ENCODE data around the gene SLC25A13.

Gene SLC25A13

DNA sequence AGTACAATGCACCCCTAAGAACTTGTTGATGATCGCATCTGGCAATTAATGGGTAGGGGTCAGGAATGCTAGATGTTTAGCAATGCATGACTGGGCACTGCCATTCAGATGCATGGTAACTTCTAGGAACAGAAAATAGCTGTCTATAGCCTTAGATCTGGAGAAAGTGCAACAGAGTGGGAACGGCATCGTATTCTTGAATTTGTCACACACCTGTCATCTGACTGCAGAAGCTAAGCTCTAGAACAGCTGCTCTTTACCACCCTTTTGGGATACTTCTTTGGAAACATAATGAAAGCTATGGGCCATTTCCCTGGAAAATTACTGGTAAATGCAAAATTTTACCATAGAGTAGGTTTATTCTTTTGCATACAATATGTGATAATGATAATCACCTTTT is 118.1 kb downstream of the SLC25A13 start:
- no peak for DNase-seq (ENCODE audit: low read depth)

GRCh38 chr7:96202102-96202501 is 119.8 kb downstream of the SLC25A13 start:
- no peak for DNase-seq (ENCODE audit: low read depth)

DNA sequence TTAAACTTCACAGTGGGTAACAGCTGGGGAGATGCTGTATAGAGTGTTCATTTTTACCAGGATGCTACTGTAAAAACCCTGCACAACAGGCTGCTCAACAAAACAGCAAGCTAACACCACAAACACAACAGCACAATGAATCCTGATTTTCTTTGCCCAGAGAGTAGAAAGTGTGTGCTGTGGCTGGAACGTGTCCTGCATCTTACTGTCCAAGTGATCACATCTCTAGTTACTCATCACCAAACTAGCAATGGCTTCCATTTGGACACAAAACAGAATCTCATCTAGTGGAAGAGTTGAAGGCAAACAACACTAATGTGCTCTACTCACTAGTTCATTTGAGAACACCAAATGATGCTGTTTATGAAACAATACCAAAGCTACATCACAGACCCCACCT is 121.2 kb downstream of the SLC25A13 start:
- DNase-seq (ENCODE audit: low read depth), result no peak

DNA sequence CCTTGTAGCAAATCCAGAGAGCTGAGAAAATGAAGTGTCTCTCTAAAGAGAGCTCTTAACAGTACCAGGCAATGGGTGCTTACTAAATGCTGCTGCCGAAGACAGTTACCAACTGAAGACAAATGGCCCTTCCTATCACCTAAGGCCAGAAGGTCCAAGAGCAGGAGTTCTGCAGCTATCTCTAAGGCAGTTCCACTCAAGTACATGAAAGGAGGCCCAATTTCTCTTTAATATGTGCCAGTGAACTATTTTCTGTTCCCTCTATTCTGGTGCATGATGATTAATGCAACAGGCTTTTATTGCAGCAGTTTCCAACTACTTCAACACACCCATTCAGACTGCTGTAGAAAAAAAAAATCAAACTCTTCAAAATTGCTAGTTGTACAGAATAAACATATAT is 122.5 kb downstream of the SLC25A13 start:
- DNase-seq (ENCODE audit: low read depth), result no peak

DNA sequence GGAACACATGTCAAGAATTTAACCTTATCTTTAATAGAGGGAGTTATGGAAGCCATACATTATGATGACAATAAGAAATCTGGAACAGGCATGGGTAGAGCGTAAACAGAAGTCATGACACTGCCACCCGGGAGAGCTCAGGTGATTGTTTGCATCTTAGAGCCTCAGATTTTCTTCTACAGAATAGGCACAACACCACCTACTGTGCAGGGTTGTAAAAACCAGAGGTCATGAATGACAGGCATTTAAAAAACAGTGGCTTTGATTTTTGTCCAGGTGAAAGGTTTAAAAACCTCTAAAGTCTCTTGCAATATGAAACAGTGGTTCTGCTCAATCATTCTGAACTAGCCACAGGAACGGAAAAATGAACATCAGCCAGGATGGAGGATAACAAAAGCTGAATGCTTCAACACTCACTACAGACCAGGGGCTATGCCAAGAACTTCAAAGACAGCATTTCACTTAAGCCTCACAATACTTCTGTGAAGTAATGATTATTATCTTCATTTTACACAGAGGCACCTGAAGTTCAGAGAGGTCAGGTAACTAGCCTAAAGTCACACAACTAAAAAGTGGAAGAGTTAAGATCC is 123.8 kb downstream of the SLC25A13 start:
- no peak for DNase-seq (ENCODE audit: low read depth)

DNA sequence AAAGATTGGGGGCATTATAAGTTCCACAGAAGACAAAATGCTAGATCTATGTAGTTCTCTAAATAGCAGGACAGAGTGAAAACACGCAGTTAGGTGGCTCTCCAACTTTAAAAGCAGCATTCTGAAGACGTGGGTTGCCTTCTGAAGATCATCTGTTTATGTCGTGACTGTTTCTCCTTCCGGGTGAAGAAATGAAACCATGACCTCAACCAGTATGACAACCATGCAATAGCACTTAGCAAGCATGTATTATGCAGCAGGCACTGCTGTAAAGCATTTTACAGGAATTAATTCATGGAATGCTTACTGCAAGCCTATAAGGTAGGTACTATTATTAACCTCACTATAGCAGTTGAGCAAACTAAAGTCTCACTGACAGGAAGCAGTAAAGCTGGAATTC is 125.2 kb downstream of the SLC25A13 start:
- no peak for DNase-seq (ENCODE audit: low read depth)

- DNase-seq (ENCODE audit: low read depth), result no peak
These were observed 132.6 kb downstream of the SLC25A13 start for GRCh38 chr7:96189129-96189820.

DNA sequence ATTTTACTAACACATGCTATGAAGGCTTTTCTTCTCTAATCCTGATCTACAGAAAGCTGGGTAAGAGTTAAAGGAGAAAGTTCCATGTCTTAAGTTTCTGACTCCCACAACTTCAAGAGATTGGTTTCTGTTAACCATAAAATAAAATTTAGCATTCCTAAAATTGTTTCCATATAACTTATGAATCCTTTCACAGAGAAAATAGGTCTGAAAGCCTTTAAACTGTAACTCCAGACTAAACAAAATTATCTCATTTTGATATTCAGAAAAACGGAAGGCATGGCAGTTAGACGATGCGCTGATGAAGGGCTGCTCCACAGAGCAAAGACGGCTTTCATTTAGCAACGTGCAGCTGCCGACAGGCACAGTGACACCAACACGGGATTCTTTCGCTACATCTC is 133.3 kb downstream of the SLC25A13 start:
- DNase-seq (ENCODE audit: low read depth), result no peak

DNA sequence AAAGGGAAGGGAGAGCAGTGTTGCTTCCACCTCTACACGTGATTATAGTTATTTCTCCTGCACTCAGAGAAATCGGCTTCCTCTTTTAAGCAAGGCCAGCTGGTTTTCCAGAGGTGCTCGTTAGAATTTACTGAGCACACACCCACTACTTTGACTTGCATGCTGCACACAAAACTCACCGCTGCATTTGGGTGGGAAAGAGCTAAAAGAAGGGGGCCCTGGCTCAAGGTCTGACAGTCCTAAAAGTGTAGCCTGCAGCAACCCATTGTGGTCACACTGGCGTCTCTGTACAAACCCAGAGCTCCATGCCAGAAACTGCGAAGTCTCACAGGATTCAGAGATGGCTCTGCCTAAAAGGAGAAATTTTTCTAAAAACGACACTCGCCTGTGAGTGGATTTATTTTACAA is 133.7 kb downstream of the SLC25A13 start:
- no peak for DNase-seq (ENCODE audit: low read depth)

- no peak for DNase-seq (ENCODE audit: low read depth)
These were observed 134.2 kb downstream of the SLC25A13 start for GRCh38 chr7:96187735-96188134.

DNA sequence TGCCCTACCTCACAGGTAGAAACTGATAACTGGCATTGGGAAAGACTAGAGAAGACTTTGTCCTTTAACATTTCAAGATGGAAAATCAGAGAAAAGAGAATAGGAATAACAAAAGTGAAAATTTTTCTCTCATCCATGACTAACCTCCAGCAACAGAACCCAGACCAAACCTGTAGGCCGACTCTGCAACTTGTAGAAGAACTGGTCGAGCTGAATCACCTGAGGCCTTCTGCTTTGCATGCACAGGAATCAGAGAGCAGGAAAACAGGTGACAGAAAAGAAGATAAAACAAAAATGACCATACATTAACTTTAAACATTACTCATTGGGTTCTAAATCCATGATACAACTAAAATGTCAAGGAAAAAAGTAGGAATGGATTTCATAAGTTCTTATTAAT is 137.1 kb downstream of the SLC25A13 start:
- DNase-seq (ENCODE audit: low read depth), result no peak

DNA sequence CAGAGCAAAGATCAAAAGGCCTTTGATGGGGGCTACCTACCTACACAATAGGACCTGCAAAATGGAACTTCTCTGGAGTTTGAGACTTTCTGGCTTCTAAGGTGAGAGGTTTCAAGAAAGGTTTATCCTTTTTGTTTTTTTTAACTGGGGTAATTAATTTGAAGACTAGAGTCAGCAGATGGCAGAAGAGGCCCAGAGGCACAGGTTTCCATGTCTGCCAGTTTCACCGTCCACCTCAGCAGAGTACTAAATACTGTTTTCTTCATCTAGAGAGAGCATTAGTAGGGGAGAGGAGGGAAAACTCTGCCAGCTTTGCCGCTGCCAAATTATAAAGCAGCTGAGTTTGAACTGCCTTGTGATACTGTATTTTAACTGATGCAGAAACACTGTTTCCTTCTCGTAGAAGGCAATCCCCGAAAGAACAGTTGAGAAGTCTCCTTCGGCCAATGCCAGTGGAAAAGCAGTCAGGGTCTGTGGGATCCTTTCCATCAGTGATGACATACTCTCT is 138.7 kb downstream of the SLC25A13 start:
- no peak for DNase-seq (ENCODE audit: low read depth)

GRCh38 chr7:96182424-96183158 is 139.3 kb downstream of the SLC25A13 start:
- DNase-seq (ENCODE audit: low read depth), result no peak

DNA sequence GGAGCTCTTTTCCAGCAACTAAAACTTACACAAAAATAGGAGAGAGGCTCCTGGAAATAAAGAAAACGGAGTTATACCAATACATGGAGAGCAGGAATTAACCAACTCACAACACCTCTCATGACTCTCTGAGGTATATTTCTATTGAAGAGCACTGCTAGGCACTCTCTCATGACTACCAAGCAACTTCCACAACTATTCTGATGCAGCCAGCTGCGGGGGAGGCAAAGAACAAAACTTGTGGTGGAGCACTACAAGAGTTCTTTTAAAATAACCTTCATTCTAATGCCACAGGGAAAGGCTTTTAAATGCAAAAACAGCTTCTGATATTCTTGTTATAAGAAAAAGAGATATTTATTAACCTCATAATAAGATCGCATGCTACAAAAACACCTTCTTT is 140.7 kb downstream of the SLC25A13 start:
- no peak for DNase-seq (ENCODE audit: low read depth)

- no peak for DNase-seq (ENCODE audit: low read depth)
These were observed 142.1 kb downstream of the SLC25A13 start for GRCh38 chr7:96179837-96180236.

DNA sequence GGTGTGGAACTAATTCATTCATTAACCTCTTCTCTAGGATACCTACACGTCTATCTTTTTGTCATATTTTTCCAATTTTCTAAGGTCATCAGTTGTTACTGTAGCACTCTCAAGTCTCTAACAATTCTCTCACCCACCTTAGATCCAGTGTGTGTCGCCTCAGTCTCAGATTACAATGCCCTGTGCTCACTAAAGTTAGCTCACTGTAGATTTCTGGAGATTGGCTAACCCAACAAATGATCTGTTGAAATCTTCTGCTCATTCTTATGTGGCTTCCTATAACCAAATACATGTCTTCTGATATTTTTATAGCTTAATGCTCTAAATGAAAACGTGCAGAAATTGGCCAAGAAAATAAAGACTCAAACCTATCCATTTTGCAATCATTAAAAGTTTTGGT is 142.6 kb downstream of the SLC25A13 start:
- DNase-seq (ENCODE audit: low read depth), result peak; percentile 36

DNA sequence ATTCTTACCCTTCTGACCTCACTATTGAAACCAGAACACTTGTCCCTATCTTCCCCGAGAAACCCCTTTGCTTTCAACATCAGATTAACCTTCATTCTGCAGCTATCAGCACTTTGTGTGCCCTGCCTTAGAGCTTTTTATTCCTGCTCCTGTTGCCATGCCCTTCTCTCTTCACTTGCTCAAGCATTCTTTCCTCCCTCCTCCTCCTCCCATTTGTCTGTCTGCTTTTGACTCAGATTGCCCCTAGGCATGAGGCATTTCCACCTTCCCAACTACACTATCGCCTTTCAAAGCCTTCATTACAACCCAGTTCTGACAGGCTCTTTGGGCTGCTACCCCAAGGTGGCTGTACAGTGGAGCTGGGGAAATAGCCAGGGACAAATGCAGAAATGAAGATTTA is 143.3 kb downstream of the SLC25A13 start:
- DNase-seq (ENCODE audit: low read depth), result no peak

GRCh38 chr7:96177353-96177752 is 144.5 kb downstream of the SLC25A13 start:
- no peak for DNase-seq (ENCODE audit: low read depth)

GRCh38 chr7:96174812-96175211 is 147.1 kb downstream of the SLC25A13 start:
- DNase-seq (ENCODE audit: low read depth), result no peak

GRCh38 chr7:96173781-96174180 is 148.1 kb downstream of the SLC25A13 start:
- DNase-seq (ENCODE audit: low read depth), result no peak

DNA sequence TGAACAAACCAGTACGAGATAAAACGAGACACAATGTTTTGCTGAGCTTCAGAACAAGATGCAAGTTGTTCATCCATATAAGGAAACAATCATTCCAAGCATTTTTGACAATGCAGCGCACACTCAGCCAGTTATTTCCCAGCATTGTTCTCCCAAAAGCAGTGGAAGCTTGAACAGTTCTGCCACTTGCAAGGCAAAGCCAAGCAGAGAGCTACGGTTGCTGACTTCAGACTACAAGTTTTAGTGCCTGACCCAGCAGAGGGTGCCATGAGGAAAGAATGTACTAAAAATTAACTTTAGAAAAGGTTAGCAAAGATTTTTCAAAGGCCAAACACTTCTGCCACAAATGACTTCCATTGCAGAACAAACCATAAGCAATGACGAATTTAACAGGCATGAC is 152.5 kb downstream of the SLC25A13 start:
- no peak for DNase-seq (ENCODE audit: low read depth)

DNA sequence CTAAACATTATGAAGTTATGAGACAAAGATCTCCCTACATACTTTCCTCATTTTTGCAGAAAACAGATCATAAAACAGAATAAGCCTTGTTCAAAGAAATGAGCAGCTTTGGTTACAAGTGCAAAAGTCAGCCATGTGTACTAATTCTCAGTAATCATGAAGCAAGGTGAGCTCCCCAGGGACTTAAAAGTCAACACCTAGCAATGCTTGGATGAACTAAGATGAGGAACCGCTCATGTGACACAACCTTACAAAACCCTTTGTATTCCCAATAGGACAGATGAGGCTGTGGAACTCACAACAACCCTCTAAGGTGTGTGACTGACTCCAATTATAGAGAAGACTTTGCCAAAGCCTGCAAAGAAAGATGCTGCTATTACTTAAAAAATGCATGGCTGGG is 154.5 kb downstream of the SLC25A13 start:
- no peak for DNase-seq (ENCODE audit: low read depth)

- no peak for DNase-seq (ENCODE audit: low read depth)
These were observed 160.0 kb downstream of the SLC25A13 start for GRCh38 chr7:96161897-96162296.
